Panc1 (cell line): Measurements from ENCODE around the gene DIS3L2.

Source experiments
- CTCF ChIP-seq: fragments of 450-650 bp; IDR thresholded peaks from 2 replicates; pipeline ENCODE4 v1.5.1; 2017; ENCODE audit warnings: mild to moderate bottlenecking
- POLR2AphosphoS5 ChIP-seq: IDR thresholded peaks from 2 replicates; pipeline ENCODE4 v1.6.1; 2012; ENCODE audit warnings: mild to moderate bottlenecking, low read depth, low read length, moderate library complexity
- REST ChIP-seq, 2 experiments: IDR thresholded peaks; 2 replicates each; pipeline ENCODE4 v1.6.1; 2011 to 2012; ENCODE audit warnings: low read depth in 2 of 2, control low read depth in 1 of 2, low read length in 1 of 2, mild to moderate bottlenecking in 1 of 2, moderate library complexity in 1 of 2; ENCODE audit not compliant: insufficient read depth in 1 of 2

- TF ChIP-seq CTCF (no peak), POLR2AphosphoS5 (no peak), REST (IDR thresholded peaks at IDR 0.05; ENCODE audit: insufficient read depth in 1 of 2, low read depth in 2 of 2, low read length in 1 of 2) (no peak)
Observed at GRCh38 chr2:232234922-232235615, 273.6 kb downstream of the DIS3L2 start.
